Upper lobe of left lung (tissue), 6 donors: ENCODE data around the gene SEMA4D. TPM values are rescaled to one million over a fixed set of nuclear protein-coding genes. Genes with fewer than 3 reads are reported as not detected.

Experiments used
- ATAC-seq, 2 donors: fragments of 200-7000 bp; cut with Tn5 transposase; one replicate each; pipeline ENCODE4 v1.9.1; 2022; ENCODE audit warnings: mild to moderate bottlenecking in 2 of 2, moderate library complexity in 2 of 2; ENCODE audit not compliant: low FRiP score in 2 of 2
- DNase-seq, 2 donors: peaks; one replicate each; pipeline ENCODE4 v3.0.0-alpha.2; 2019 to 2020
- H3K27ac ChIP-seq, 4 donors: fragments of 200-600 bp; sonication (generic); one replicate each; pipeline ENCODE4 v1.5.1; 2016 to 2019
- H3K27me3 ChIP-seq, 4 donors: fragments of 200-600 bp; sonication (generic); one replicate each; pipeline ENCODE4 v1.5.1; 2017 to 2019
- H3K36me3 ChIP-seq, 4 donors: fragments of 200-600 bp; sonication (generic); one replicate each; pipeline ENCODE4 v1.5.1; 2016 to 2019
- H3K4me1 ChIP-seq, 4 donors: fragments of 200-600 bp; sonication (generic); one replicate each; pipeline ENCODE4 v1.5.1; 2018 to 2019
- H3K4me3 ChIP-seq, 4 donors: fragments of 200-600 bp; sonication (generic); one replicate each; pipeline ENCODE4 v1.5.1; 2017 to 2019; ENCODE audit warnings: mild to moderate bottlenecking in 2 of 4, moderate library complexity in 1 of 4
- H3K9me3 ChIP-seq, 4 donors: fragments of 200-600 bp; sonication (generic); one replicate each; pipeline ENCODE4 v1.5.1; 2018 to 2019
- EP300 ChIP-seq, 4 donors: sonication (generic); formaldehyde crosslinking; IDR thresholded peaks; one replicate each; pipeline ENCODE4 v1.5.1; 2017; ENCODE audit warnings: antibody characterized with exemption in 4 of 4, control low read depth in 2 of 4
- POLR2A ChIP-seq, 4 donors: fragments of 450-650 bp; IDR thresholded peaks; one replicate each; pipeline ENCODE4 v1.5.1; 2016 to 2017; ENCODE audit warnings: antibody characterized with exemption in 4 of 4, mild to moderate bottlenecking in 2 of 4
- POLR2AphosphoS5 ChIP-seq, 2 donors: sonication (generic); formaldehyde crosslinking; IDR thresholded peaks; one replicate each; pipeline ENCODE4 v1.5.1; 2017; ENCODE audit warnings: antibody characterized with exemption in 2 of 2
- WGBS, 2 donors: methylation state at CpG; one replicate each; pipeline ENCODE4 v1.1.5; 2017 to 2018; 5-methylcytosine and 5-hydroxymethylcytosine counted together
- total RNA-seq, 6 donors: library from RNA; depleted of rRNA in 4 of 6; stranded (reverse); fragments of >200 nt in 4 of 6; gene quantifications; one replicate each; pipeline versions ENCODE4 v1.1.0 to v1.2.1, GENCODE V29; 2016 to 2021
- TF ChIP-seq, protein P1 (sequence below), 6 experiments: fragments of 450-650 bp in 4 of 6; fragments of 200-600 bp in 2 of 6; sonication (generic) in 2 of 6; IDR thresholded peaks; one replicate each; pipeline ENCODE4 v1.5.1; 2016 to 2019; ENCODE audit warnings: antibody characterized with exemption in 6 of 6
- donor health status: DM: no; HTN: no; CAD: no; lungs with moderate emphysema.
- donor health status: DM: no; HTN: yes; CAD: no; lungs with severe emphysema.

SEMA4D gene
- total RNA-seq, 6 donors from 2014 or later: 24.6 to 61.3 (median 41.8) TPM

DNA sequence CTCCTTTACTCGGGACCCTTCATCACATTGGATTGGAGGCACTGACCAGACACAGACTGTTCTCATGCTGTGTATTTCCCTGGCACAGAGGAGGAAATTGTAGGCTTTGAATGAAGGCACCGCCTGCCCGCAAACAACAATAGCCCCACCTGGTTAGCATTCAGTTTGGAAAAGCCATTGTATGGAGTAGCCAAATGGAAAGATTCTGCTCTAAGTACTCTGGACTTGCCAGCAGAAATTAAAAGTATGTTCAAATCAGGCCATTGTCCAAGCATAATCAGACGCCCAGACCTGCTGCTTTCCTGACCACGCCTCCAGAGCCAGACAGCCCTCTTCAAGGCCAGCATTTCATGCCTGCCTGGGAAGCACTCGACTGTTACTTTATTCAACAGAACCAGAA lies 8.0 kb upstream of the SEMA4D start:
- Histone ChIP-seq H3K4me3 (no peak overlapping the region), H3K27ac (no peak overlapping the region), H3K27me3 (no peaks in the 10 kb centered on the region), H3K4me1 (no peaks in the 10 kb centered on the region), H3K9me3 (no peaks in the 10 kb centered on the region), H3K36me3 (no peaks in the 10 kb centered on the region)
- 42 to 63% methylated on average over 6 of the region's 6 CpGs for WGBS, 2 donors
- DNase-seq: no peak
- TF ChIP-seq EP300 (IDR thresholded peaks at IDR 0.05): no peak
- TF ChIP-seq, protein P1, sequence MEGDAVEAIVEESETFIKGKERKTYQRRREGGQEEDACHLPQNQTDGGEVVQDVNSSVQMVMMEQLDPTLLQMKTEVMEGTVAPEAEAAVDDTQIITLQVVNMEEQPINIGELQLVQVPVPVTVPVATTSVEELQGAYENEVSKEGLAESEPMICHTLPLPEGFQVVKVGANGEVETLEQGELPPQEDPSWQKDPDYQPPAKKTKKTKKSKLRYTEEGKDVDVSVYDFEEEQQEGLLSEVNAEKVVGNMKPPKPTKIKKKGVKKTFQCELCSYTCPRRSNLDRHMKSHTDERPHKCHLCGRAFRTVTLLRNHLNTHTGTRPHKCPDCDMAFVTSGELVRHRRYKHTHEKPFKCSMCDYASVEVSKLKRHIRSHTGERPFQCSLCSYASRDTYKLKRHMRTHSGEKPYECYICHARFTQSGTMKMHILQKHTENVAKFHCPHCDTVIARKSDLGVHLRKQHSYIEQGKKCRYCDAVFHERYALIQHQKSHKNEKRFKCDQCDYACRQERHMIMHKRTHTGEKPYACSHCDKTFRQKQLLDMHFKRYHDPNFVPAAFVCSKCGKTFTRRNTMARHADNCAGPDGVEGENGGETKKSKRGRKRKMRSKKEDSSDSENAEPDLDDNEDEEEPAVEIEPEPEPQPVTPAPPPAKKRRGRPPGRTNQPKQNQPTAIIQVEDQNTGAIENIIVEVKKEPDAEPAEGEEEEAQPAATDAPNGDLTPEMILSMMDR (IDR thresholded peaks at IDR 0.05): no peak
- no peak for TF ChIP-seq POLR2AphosphoS5 (IDR thresholded peaks at IDR 0.05)
- no peak for TF ChIP-seq POLR2A (IDR thresholded peaks at IDR 0.05)
- no peak for ATAC-seq

DNA sequence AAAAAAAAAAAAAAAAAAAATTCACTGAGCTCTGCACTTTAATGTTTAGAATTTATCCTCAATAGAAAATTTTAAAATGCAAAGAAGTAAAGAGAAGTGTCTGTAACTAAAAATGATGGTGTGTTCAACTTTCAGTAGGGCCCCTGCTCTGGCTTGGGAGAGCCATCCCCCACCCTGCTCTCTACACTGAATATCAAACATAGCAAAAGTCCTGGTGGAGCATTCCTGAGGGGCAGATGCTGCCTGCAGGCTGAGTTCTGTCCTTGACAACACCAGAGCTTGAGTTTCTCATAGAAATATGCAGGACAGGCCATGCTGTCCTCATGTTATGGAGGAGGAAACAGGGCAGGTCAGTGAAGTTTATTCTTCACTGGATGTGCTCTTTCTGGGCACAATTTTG lies 7.1 kb upstream of the SEMA4D start:
- no peak for ATAC-seq

DNA sequence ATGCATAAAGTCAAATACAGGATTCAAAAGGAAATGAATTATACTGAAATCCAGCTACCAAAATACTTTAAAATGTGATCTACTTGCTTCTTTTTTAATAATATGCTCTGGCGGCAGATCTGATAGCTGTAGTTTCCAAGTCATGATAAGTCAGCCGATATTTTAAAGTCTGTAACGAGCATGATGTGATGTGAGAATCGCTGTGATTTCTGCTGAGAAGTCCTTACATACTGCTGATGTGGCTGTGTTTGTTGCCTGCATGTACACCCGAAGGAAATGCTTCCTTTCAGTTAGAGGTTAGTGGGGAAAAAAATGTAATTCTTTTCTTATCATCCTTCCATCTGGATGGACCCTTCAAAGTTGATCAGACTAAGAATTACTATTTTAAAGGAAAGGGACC lies 4.8 kb upstream of the SEMA4D start:
- WGBS, 2 donors: 59 to 62% methylated on average over 5 of the region's 5 CpGs
- no peaks in the 10 kb centered on the region for H3K9me3 ChIP-seq
- DNase-seq (no peak), ATAC-seq (no peak)
- H3K4me3 ChIP-seq: no peak overlapping the region
- TF ChIP-seq EP300 (IDR thresholded peaks at IDR 0.05) (no peak), POLR2A (IDR thresholded peaks at IDR 0.05) (no peak), POLR2AphosphoS5 (IDR thresholded peaks at IDR 0.05) (no peak)
- TF ChIP-seq, protein P1 (IDR thresholded peaks at IDR 0.05): no peak
- no peaks in the 10 kb centered on the region for H3K36me3 ChIP-seq
- peaks cover 0 to 15% (median 11%) of the 10 kb centered on the region in 4 donors for H3K4me1 ChIP-seq
- no peaks in the 10 kb centered on the region for H3K27me3 ChIP-seq
- no peak overlapping the region for H3K27ac ChIP-seq

More for the DNA sequence above, 7.1 kb upstream of the SEMA4D start:
- H3K27me3 ChIP-seq: no peaks in the 10 kb centered on the region
- TF ChIP-seq POLR2A (IDR thresholded peaks at IDR 0.05): no peak
- TF ChIP-seq EP300 (IDR thresholded peaks at IDR 0.05): no peak
- TF ChIP-seq, protein P1 (IDR thresholded peaks at IDR 0.05): no peak
- no peak for TF ChIP-seq POLR2AphosphoS5 (IDR thresholded peaks at IDR 0.05)
- no peaks in the 10 kb centered on the region for H3K36me3 ChIP-seq
- H3K4me1 ChIP-seq: no peaks in the 10 kb centered on the region
- H3K27ac ChIP-seq: no peak overlapping the region
- no peak for DNase-seq
- H3K9me3 ChIP-seq: no peaks in the 10 kb centered on the region
- no peak overlapping the region for H3K4me3 ChIP-seq

DNA sequence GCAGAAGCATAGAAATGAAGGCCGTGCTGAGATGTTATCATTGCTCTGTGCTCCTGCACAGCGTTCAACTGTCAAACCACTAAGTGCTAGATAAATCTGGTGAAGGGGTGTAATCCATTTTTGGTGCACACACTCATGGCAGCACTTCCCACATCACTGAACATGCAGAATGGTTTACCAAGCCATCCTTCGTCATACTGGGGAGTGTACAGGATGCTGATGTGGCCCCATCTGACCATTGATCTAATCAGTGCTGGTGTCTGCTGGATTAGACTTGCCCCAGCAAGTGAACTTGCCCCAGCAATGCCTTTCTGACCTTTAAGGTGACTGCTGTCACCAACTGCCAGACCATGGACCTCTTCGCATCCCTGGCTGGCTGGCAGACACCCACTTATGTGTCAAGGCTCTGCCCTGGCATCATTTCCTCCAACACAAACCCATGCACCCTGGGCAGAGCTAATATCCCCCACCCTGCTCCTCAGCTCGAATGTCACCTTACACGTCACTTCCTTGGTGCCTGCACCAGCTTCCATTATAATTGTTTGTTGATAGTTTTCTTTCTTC lies 4.2 kb upstream of the SEMA4D start:
- Histone ChIP-seq H3K36me3 (no peaks in the 10 kb centered on the region), H3K27me3 (no peaks in the 10 kb centered on the region), H3K4me3 (no peak overlapping the region), H3K9me3 (no peaks in the 10 kb centered on the region), H3K4me1 (peaks cover 0 to 20% (median 11%) of the 10 kb centered on the region in 4 donors), H3K27ac (no peak overlapping the region)
- no peak for DNase-seq
- 69 to 73% methylated on average over 6 of the region's 6 CpGs for WGBS, 2 donors
- ATAC-seq: peak in 1 of 2 donors; percentile 16
- no peak for TF ChIP-seq POLR2AphosphoS5 (IDR thresholded peaks at IDR 0.05)
- no peak for TF ChIP-seq EP300 (IDR thresholded peaks at IDR 0.05)
- TF ChIP-seq POLR2A (IDR thresholded peaks at IDR 0.05): no peak
- TF ChIP-seq, protein P1 (IDR thresholded peaks at IDR 0.05): no peak

DNA sequence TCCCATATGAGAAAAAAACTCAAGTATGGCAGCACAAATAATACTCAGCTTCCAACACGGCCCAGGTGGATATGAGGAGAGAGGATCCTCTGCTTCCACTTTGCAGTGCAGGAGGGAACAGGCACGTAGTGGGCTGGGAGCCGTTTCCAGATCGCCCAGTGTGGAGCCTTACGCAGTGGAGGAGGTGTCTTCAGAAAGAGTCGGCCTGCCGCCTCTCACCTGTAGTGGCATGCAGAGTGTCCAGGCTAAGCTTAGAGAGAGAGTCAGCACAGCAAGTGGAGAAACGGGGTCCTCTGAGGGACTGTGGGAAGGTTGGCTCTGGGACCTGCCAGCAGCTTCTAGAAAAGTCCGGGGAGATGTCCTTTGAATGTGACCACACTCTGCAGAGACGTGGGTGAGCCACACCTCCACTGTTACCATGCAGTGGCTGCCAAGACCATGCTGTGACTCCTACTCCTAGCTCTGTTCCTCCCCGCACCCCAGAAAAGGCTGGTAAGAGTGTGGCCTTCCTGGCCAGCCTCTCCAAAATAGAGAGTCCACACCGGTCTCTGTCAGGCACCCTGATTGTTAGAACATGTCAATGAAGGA lies 3.5 kb upstream of the SEMA4D start:
- Histone ChIP-seq H3K4me3 (no peak overlapping the region), H3K36me3 (no peaks in the 10 kb centered on the region), H3K4me1 (peaks cover 6 to 28% (median 18%) of the 10 kb centered on the region in 4 donors), H3K9me3 (no peaks in the 10 kb centered on the region), H3K27me3 (no peaks in the 10 kb centered on the region), H3K27ac (peak overlapping the region in 1 of 4 donors; percentile 18)
- TF ChIP-seq, protein P1 (IDR thresholded peaks at IDR 0.05): no peak
- no peak for TF ChIP-seq POLR2A (IDR thresholded peaks at IDR 0.05)
- no peak for TF ChIP-seq POLR2AphosphoS5 (IDR thresholded peaks at IDR 0.05)
- TF ChIP-seq EP300 (IDR thresholded peaks at IDR 0.05): no peak
- ATAC-seq: no peak
- 76 to 78% methylated on average over 12 of the region's 12 CpGs for WGBS, 2 donors
- no peak for DNase-seq
